H9 (cell line): ENCODE data around the gene NTSR2. TPM values are rescaled to one million over a fixed set of nuclear protein-coding genes. Genes with fewer than 3 reads are reported as not detected.

Experiments
- DNase-seq: peaks from one replicate; pipeline ENCODE4 v3.0.0-alpha.2; 2017
- H2AFZ ChIP-seq: one replicate; pipeline ENCODE4 v1.6.1; 2013; ENCODE audit warnings: mild to moderate bottlenecking, low read length, control low read depth, moderate library complexity
- H2AK5ac ChIP-seq: 2 replicates; pipeline ENCODE4 v1.6.1; 2013; ENCODE audit warnings: low read length, control low read depth, mixed read lengths; ENCODE audit not compliant: insufficient read length
- H2BK120ac ChIP-seq: one replicate; pipeline ENCODE4 v1.6.1; 2013; ENCODE audit warnings: low read depth, mild to moderate bottlenecking, low read length, control low read depth, inconsistent platforms; ENCODE audit not compliant: poor library complexity, severe bottlenecking
- H2BK12ac ChIP-seq: 2 replicates; pipeline ENCODE4 v1.6.1; 2013; ENCODE audit warnings: low read length, control low read depth, mixed read lengths, low read depth; ENCODE audit not compliant: insufficient read length
- H2BK15ac ChIP-seq: 2 replicates; pipeline ENCODE4 v1.6.1; 2013; ENCODE audit warnings: low read depth, low read length, control low read depth
- H2BK20ac ChIP-seq: one replicate; pipeline ENCODE4 v1.6.1; 2013; ENCODE audit warnings: low read depth, mild to moderate bottlenecking, low read length, control low read depth, inconsistent platforms; ENCODE audit not compliant: poor library complexity, severe bottlenecking
- H2BK5ac ChIP-seq: 2 replicates; pipeline ENCODE4 v1.6.1; 2013; ENCODE audit warnings: low read length, control low read depth, mixed read lengths; ENCODE audit not compliant: insufficient read length
- H3K14ac ChIP-seq: 2 replicates; pipeline ENCODE4 v1.6.1; 2013; ENCODE audit warnings: low read length, control low read depth; ENCODE audit not compliant: insufficient read depth
- H3K18ac ChIP-seq: 2 replicates; pipeline ENCODE4 v1.6.1; 2013; ENCODE audit warnings: low read depth, mild to moderate bottlenecking, mixed read lengths, low read length, control low read depth; ENCODE audit not compliant: insufficient read length
- H3K23ac ChIP-seq: 2 replicates; pipeline ENCODE4 v1.6.1; 2013; ENCODE audit warnings: low read length, control low read depth, mixed read lengths, low read depth; ENCODE audit not compliant: insufficient read length
- H3K23me2 ChIP-seq: 2 replicates; pipeline ENCODE4 v1.6.1; 2013; ENCODE audit warnings: low read depth, mild to moderate bottlenecking, mixed read lengths, low read length, control low read depth; ENCODE audit not compliant: insufficient read length, poor library complexity, severe bottlenecking
- H3K27ac ChIP-seq: 2 replicates; pipeline ENCODE4 v1.5.1; 2013; ENCODE audit warnings: low read length, control low read depth, mixed read lengths, low read depth; ENCODE audit not compliant: insufficient read length
- H3K27me3 ChIP-seq: 2 replicates; pipeline ENCODE4 v1.6.1; 2013; ENCODE audit warnings: low read length, control low read depth, inconsistent platforms; ENCODE audit not compliant: insufficient read depth
- H3K4ac ChIP-seq: 2 replicates; pipeline ENCODE4 v1.6.1; 2013; ENCODE audit warnings: low read depth, mild to moderate bottlenecking, control low read depth, inconsistent platforms, low read length, moderate library complexity
- H3K4me1 ChIP-seq: 2 replicates; pipeline ENCODE4 v1.6.1; 2013; ENCODE audit warnings: low read length, control low read depth, inconsistent platforms; ENCODE audit not compliant: insufficient read depth
- H3K4me2 ChIP-seq: 2 replicates; pipeline ENCODE4 v1.6.1; 2013; ENCODE audit warnings: low read length, control low read depth, mixed read lengths; ENCODE audit not compliant: insufficient read length, insufficient read depth
- H3K56ac ChIP-seq: 2 replicates; pipeline ENCODE4 v1.6.1; 2013; ENCODE audit warnings: low read depth, mild to moderate bottlenecking, mixed read lengths, low read length, control low read depth; ENCODE audit not compliant: insufficient read length
- H3K79me1 ChIP-seq: 2 replicates; pipeline ENCODE4 v1.6.1; 2013; ENCODE audit warnings: low read depth, mild to moderate bottlenecking, moderate library complexity, low read length, control low read depth, inconsistent platforms; ENCODE audit not compliant: insufficient read depth, poor library complexity, severe bottlenecking
- H3K79me2 ChIP-seq: 2 replicates; pipeline ENCODE4 v1.6.1; 2013; ENCODE audit warnings: low read length, control low read depth, inconsistent platforms; ENCODE audit not compliant: insufficient read depth
- H3K9ac ChIP-seq: 2 replicates; pipeline ENCODE4 v1.6.1; 2013; ENCODE audit warnings: low read length, control low read depth, mixed read lengths; ENCODE audit not compliant: insufficient read length; ENCODE audit errors: extremely low read depth
- H3K9me3 ChIP-seq: one replicate; pipeline ENCODE4 v1.6.1; 2013; ENCODE audit warnings: low read depth, low read length, inconsistent platforms; ENCODE audit not compliant: control insufficient read depth
- H3T11ph ChIP-seq: one replicate; pipeline ENCODE4 v1.6.1; 2013; ENCODE audit warnings: mild to moderate bottlenecking, low read length, control low read depth, inconsistent platforms
- H4K20me1 ChIP-seq: one replicate; pipeline ENCODE4 v1.6.1; 2013; ENCODE audit not compliant: control insufficient read depth, insufficient read length, insufficient read depth
- H4K5ac ChIP-seq: 2 replicates; pipeline ENCODE4 v1.6.1; 2013; ENCODE audit warnings: low read depth, mild to moderate bottlenecking, mixed read lengths, low read length, control low read depth; ENCODE audit not compliant: insufficient read length
- H4K8ac ChIP-seq: replicated peaks from 2 replicates; pipeline ENCODE4 v1.6.1; 2013; ENCODE audit warnings: low read length, control low read depth, mixed read lengths, low read depth; ENCODE audit not compliant: insufficient read length
- H4K91ac ChIP-seq: 2 replicates; pipeline ENCODE4 v1.6.1; 2013; ENCODE audit warnings: low read depth, mild to moderate bottlenecking, moderate library complexity, mixed read lengths, low read length, control low read depth; ENCODE audit not compliant: insufficient read length
- H3K27ac Mint-ChIP-seq, 3 experiments: 2 replicates in 2 of 3; 3 replicates in 1 of 3; pipeline ENCODE4 v1.8.0; 2020 to 2021; ENCODE audit warnings: mixed read lengths in 3 of 3, mild to moderate bottlenecking in 1 of 3, moderate library complexity in 1 of 3
- H3K27me3 Mint-ChIP-seq: 2 replicates; pipeline ENCODE4 v1.8.0; 2021; ENCODE audit warnings: low read depth, mild to moderate bottlenecking, moderate library complexity, mixed read lengths
- H3K36me3 Mint-ChIP-seq, 3 experiments: 2 replicates in 2 of 3; 3 replicates in 1 of 3; pipeline ENCODE4 v1.8.0; 2020 to 2021; ENCODE audit warnings: low read depth in 3 of 3, mixed read lengths in 3 of 3; ENCODE audit not compliant: insufficient read depth in 1 of 3
- H3K4me1 Mint-ChIP-seq, 2 experiments: 2 replicates each; pipeline ENCODE4 v1.8.0; 2020; ENCODE audit warnings: mixed read lengths in 2 of 2
- H3K4me3 Mint-ChIP-seq, 2 experiments: 2 replicates in 1 of 2; 3 replicates in 1 of 2; pipeline ENCODE4 v1.8.0; 2020 to 2021; ENCODE audit warnings: mild to moderate bottlenecking in 2 of 2, mixed read lengths in 2 of 2, moderate library complexity in 1 of 2
- H3K9me3 Mint-ChIP-seq, 2 experiments: 2 replicates in 1 of 2; 3 replicates in 1 of 2; pipeline ENCODE4 v1.8.0; 2020; ENCODE audit warnings: mild to moderate bottlenecking in 2 of 2, mixed read lengths in 2 of 2, moderate library complexity in 1 of 2
- CTCF ChIP-seq: fragments of 200-600 bp; sonication (generic); conservative IDR thresholded peaks from 3 replicates; pipeline ENCODE4 v1.8.0; 2021; ENCODE audit warnings: antibody characterized with exemption, mild to moderate bottlenecking
- WGBS: extraction: QIAGEN DNeasy Blood & Tissue Kit; methylation state at CpG from one replicate; pipeline ENCODE4 v1.1.7; 2013; ENCODE audit warnings: missing lambda C conversion rate, low lambda C conversion rate, mixed read lengths; ENCODE audit not compliant: insufficient read length; ENCODE audit errors: extremely low coverage; 5-methylcytosine and 5-hydroxymethylcytosine counted together
- total RNA-seq: library from RNA; stranded (reverse); gene quantifications from 2 replicates; pipeline ENCODE4 v1.2.1, GENCODE V29; 2021

Gene NTSR2
- total RNA-seq, 1 experiment from 2014 or later: not detected

DNA sequence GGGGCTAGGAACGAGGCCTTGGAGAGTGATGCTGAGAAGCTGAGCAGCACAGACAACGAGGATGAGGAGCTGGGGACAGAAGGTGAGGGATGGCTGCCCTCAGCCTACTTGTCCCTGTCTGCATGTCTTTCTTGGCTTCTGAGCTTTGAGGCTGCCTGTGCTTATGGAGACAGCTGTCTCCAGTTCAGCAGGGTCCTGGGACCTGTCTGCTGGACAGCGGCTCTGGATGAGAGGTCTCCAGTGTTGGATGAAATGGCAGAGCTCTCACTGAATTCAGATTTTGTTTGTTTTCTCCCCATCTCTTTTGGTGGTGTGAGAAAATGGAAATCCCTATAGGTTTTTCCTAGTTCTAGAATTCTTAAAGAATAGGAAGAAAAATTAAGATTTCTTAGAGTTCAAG, 54.8 kb downstream of the NTSR2 start:
- peaks cover 35 to 51% (median 38%) of the 10 kb centered on the region in 3 experiments for H3K36me3 Mint-ChIP-seq
- WGBS: no CpG with 5 or more reads among the region's 3 CpGs
- no peak for TF ChIP-seq CTCF

More for the DNA sequence above, 54.8 kb downstream of the NTSR2 start:
- Histone ChIP-seq H3K4me1 (no peaks in the 10 kb centered on the region), H3K79me1 (no peaks in the 10 kb centered on the region), H3K27ac (no peak overlapping the region), H2AFZ (no peak overlapping the region), H2BK20ac (no peak overlapping the region), H3K27me3 (no peaks in the 10 kb centered on the region), H2BK12ac (no peak overlapping the region), H3K4ac (no peak overlapping the region), H3K14ac (no peak overlapping the region), H3K23me2 (no peaks in the 10 kb centered on the region), H4K91ac (no peak overlapping the region), H3K56ac (no peak overlapping the region), H3K9ac (no peak overlapping the region), H4K8ac (no peak overlapping the region), H2BK5ac (no peak overlapping the region), H2BK15ac (no peak overlapping the region), H3K23ac (no peak overlapping the region), H3K4me2 (no peak overlapping the region), H3K9me3 (no peaks in the 10 kb centered on the region), H2AK5ac (no peak overlapping the region), H2BK120ac (no peak overlapping the region), H3K79me2 (no peaks in the 10 kb centered on the region), H4K20me1 (no peaks in the 10 kb centered on the region), H3T11ph (no peak overlapping the region), H3K18ac (no peak overlapping the region), H4K5ac (no peak overlapping the region)
- H3K27me3 Mint-ChIP-seq: no peaks in the 10 kb centered on the region
- H3K4me3 Mint-ChIP-seq: no peak overlapping the region
- no peaks in the 10 kb centered on the region for H3K9me3 Mint-ChIP-seq
- H3K4me1 Mint-ChIP-seq: no peaks in the 10 kb centered on the region
- H3K27ac Mint-ChIP-seq: peak overlapping the region in 1 of 3 experiments; percentile 87; a peak in 1 of 7 replicates
- no peak for DNase-seq
